Right forelimb (tissue), 1 donor: Measurements from ENCODE around the gene VNN1.
"Not testable (repeated sequence)": the region's sequence is repeated elsewhere in the genome, so short reads cannot be mapped to it uniquely, and the experiment has no call there.

Source experiments
- DNase-seq: peaks from one replicate; pipeline ENCODE4 v3.0.0-alpha.2; 2018

The VNN1 gene

GRCh38 chr6:132719736-132720448 is 6.0 kb upstream of the VNN1 start:
- no peak for DNase-seq

- DNase-seq = no peak
These were observed 2.2 kb upstream of the VNN1 start for GRCh38 chr6:132715881-132716637.

GRCh38 chr6:132715204-132715603 is 1.3 kb upstream of the VNN1 start:
- no peak for DNase-seq

GRCh38 chr6:132714160-132714559 is 305 bp upstream of the VNN1 start:
- DNase-seq = no peak

GRCh38 chr6:132712366-132712765 is 1.5 kb downstream of the VNN1 start:
- DNase-seq = no peak

- DNase-seq = no peak
These were observed 5.1 kb downstream of the VNN1 start for GRCh38 chr6:132708771-132709170.

GRCh38 chr6:132708002-132708401 is 5.9 kb downstream of the VNN1 start:
- DNase-seq = no peak

GRCh38 chr6:132706756-132707155 is 7.1 kb downstream of the VNN1 start:
- not testable (repeated sequence) for DNase-seq

- no peak for DNase-seq
These were observed 9.9 kb downstream of the VNN1 start for GRCh38 chr6:132703936-132704335.

- no peak for DNase-seq
These were observed 15.2 kb downstream of the VNN1 start for GRCh38 chr6:132698608-132699007.

GRCh38 chr6:132695773-132696172 is 18.1 kb downstream of the VNN1 start:
- no peak for DNase-seq

- DNase-seq = no peak
These were observed 20.4 kb downstream of the VNN1 start for GRCh38 chr6:132693478-132693877.

GRCh38 chr6:132690678-132691077 is 23.2 kb downstream of the VNN1 start:
- no peak for DNase-seq

- DNase-seq = no peak
These were observed 26.5 kb downstream of the VNN1 start for GRCh38 chr6:132687306-132687705.

GRCh38 chr6:132686531-132686930 is 27.3 kb downstream of the VNN1 start:
- DNase-seq = no peak

- no peak for DNase-seq
These were observed 28.8 kb downstream of the VNN1 start for GRCh38 chr6:132685009-132685408.

- no peak for DNase-seq
These were observed 29.6 kb downstream of the VNN1 start for GRCh38 chr6:132684272-132684671.

- no peak for DNase-seq
These were observed 30.3 kb downstream of the VNN1 start for GRCh38 chr6:132683543-132683942.

GRCh38 chr6:132679094-132679493 is 34.8 kb downstream of the VNN1 start:
- not testable (repeated sequence) for DNase-seq

GRCh38 chr6:132675749-132676148 is 38.1 kb downstream of the VNN1 start:
- DNase-seq = no peak

- no peak for DNase-seq
These were observed 38.9 kb downstream of the VNN1 start for GRCh38 chr6:132675002-132675401.

- no peak for DNase-seq
These were observed 40.3 kb downstream of the VNN1 start for GRCh38 chr6:132673376-132674094.

GRCh38 chr6:132671295-132671694 is 42.6 kb downstream of the VNN1 start:
- DNase-seq = no peak
